SK-N-MC (cell line): ENCODE data around the gene RACGAP1.

Experiments used
- EZH2 ChIP-seq: fragments of 200-600 bp; sonication (generic); IDR thresholded peaks from one replicate; pipeline ENCODE4 v1.6.1; 2017; ENCODE audit warnings: antibody characterized with exemption
- FOXP2 ChIP-seq: optimal IDR thresholded peaks from 2 replicates; pipeline ENCODE3; 2011; ENCODE audit warnings: mild to moderate bottlenecking, moderate library complexity; ENCODE audit not compliant: insufficient read depth; ENCODE audit errors: extremely low read length, control extremely low read depth
- POLR2AphosphoS5 ChIP-seq: IDR thresholded peaks from 2 replicates; pipeline ENCODE4 v1.6.1; 2012; ENCODE audit warnings: mild to moderate bottlenecking, low read depth, low read length, borderline replicate concordance

- TF ChIP-seq POLR2AphosphoS5 (no peak), EZH2 (no peak), FOXP2 (no peak)
Measured at GRCh38 chr12:49961993-49962764, 63.1 kb downstream of the RACGAP1 start.
